Body of pancreas (tissue), 4 donors: ENCODE data around the gene SMTNL2.

ENCODE experiments used
- POLR2A ChIP-seq, 3 donors: fragments of 450-650 bp; IDR thresholded peaks; one replicate each; pipeline ENCODE4 v1.6.1; 2016; ENCODE audit warnings: antibody characterized with exemption in 3 of 3, mild to moderate bottlenecking in 2 of 3
- TF ChIP-seq, protein P1 (sequence below), 7 experiments: fragments of 450-650 bp in 4 of 7; fragments of 200-600 bp in 3 of 7; sonication (generic) in 3 of 7; IDR thresholded peaks; one replicate each; pipeline ENCODE4 v1.5.1; 2016 to 2019; ENCODE audit warnings: antibody characterized with exemption in 7 of 7

DNA sequence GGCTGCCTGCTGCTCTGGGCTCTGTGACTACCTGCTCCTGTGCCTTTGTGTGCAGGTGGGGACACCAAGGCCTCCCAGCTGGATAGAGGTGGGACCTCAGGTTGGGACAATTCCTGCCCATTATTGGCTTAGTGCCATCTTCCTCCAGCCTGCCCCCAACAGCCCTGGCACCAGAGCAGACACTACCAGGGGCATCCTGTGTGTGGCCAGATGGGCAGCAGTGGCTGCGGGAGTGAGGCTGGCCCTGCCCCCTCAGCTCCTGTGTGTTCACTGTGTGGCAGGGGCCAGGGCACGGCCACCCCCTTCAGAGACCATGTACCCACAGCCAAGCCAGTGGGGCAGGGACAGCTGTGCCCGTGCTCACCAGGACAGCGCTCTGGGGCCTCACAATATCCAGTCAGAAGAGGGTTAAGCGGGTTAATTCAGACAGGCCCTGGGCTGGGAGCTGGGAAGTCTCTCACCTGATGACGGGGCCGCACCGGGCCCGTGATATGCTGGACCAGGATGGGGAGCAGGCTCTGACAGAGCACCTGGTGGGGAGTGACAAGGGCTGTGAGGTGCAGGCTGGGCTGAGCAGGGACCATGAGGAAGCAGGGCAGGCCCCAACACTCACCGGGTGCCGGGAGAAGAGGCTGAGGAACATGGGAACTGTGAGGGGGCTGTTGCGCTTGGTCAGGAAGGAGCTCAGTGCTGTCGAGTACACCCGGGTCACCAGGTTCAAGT is 42.2 kb upstream of the SMTNL2 start:
- TF ChIP-seq, protein P1, sequence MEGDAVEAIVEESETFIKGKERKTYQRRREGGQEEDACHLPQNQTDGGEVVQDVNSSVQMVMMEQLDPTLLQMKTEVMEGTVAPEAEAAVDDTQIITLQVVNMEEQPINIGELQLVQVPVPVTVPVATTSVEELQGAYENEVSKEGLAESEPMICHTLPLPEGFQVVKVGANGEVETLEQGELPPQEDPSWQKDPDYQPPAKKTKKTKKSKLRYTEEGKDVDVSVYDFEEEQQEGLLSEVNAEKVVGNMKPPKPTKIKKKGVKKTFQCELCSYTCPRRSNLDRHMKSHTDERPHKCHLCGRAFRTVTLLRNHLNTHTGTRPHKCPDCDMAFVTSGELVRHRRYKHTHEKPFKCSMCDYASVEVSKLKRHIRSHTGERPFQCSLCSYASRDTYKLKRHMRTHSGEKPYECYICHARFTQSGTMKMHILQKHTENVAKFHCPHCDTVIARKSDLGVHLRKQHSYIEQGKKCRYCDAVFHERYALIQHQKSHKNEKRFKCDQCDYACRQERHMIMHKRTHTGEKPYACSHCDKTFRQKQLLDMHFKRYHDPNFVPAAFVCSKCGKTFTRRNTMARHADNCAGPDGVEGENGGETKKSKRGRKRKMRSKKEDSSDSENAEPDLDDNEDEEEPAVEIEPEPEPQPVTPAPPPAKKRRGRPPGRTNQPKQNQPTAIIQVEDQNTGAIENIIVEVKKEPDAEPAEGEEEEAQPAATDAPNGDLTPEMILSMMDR (IDR thresholded peaks at IDR 0.05) = no peak
- no peak for TF ChIP-seq POLR2A (IDR thresholded peaks at IDR 0.05)
